Measurements from ENCODE around the gene CTNND2. TPM values are rescaled to one million over a fixed set of nuclear protein-coding genes. Genes with fewer than 3 reads are reported as not detected.

The CTNND2 gene
- total RNA-seq, 1 donor from 2014 or later: 6.9 TPM

- no peaks in the 10 kb centered on the region for H3K27me3 ChIP-seq
- ATAC-seq: no peak
- no peak for DNase-seq
- no peaks in the 10 kb centered on the region for H3K4me1 ChIP-seq
- no peak overlapping the region for H3K4me3 ChIP-seq
- no peaks in the 10 kb centered on the region for H3K36me3 ChIP-seq
- TF ChIP-seq CTCF (IDR thresholded peaks at IDR 0.05): no peak
- no peak overlapping the region for H3K27ac ChIP-seq
- no peaks in the 10 kb centered on the region for H3K9me3 ChIP-seq
- intact Hi-C loops (cut with DNase I): no loop called here
Observed at GRCh38 chr5:10949856-10950630, 954.2 kb downstream of the CTNND2 start.

- Histone ChIP-seq H3K9me3 (no peaks in the 10 kb centered on the region), H3K27me3 (no peaks in the 10 kb centered on the region), H3K4me3 (no peak overlapping the region), H3K27ac (no peak overlapping the region), H3K4me1 (no peaks in the 10 kb centered on the region), H3K36me3 (no peaks in the 10 kb centered on the region)
- ATAC-seq: no peak
- DNase-seq: no peak
- intact Hi-C loops (cut with DNase I): no loop called here
- TF ChIP-seq CTCF (IDR thresholded peaks at IDR 0.05): no peak
Observed at GRCh38 chr5:10946050-10946449, 958.2 kb downstream of the CTNND2 start.

- no peak overlapping the region for H3K27ac ChIP-seq
- H3K9me3 ChIP-seq: no peaks in the 10 kb centered on the region
- H3K27me3 ChIP-seq: no peaks in the 10 kb centered on the region
- no peaks in the 10 kb centered on the region for H3K36me3 ChIP-seq
- no peak overlapping the region for H3K4me3 ChIP-seq
- ATAC-seq (no peak), DNase-seq (no peak)
- no peak for TF ChIP-seq CTCF (IDR thresholded peaks at IDR 0.05)
- intact Hi-C loops (cut with DNase I): no loop called here
- H3K4me1 ChIP-seq: no peaks in the 10 kb centered on the region
Observed at GRCh38 chr5:10941900-10942299, 962.3 kb downstream of the CTNND2 start.

GRCh38 chr5:10936081-10936855, 968.0 kb downstream of the CTNND2 start:
- Histone ChIP-seq H3K36me3 (no peaks in the 10 kb centered on the region), H3K27me3 (no peaks in the 10 kb centered on the region), H3K27ac (no peak overlapping the region), H3K4me1 (no peaks in the 10 kb centered on the region), H3K9me3 (no peaks in the 10 kb centered on the region), H3K4me3 (no peak overlapping the region)
- intact Hi-C loops (cut with DNase I): no loop called here
- TF ChIP-seq CTCF (IDR thresholded peaks at IDR 0.05): no peak
- DNase-seq (no peak), ATAC-seq (no peak)

GRCh38 chr5:10935536-10935935, 968.7 kb downstream of the CTNND2 start:
- H3K4me1 ChIP-seq: no peaks in the 10 kb centered on the region
- H3K9me3 ChIP-seq: no peaks in the 10 kb centered on the region
- no peak overlapping the region for H3K4me3 ChIP-seq
- H3K27me3 ChIP-seq: no peaks in the 10 kb centered on the region
- no peak for ATAC-seq
- intact Hi-C loops (cut with DNase I): no loop called here
- no peak for DNase-seq
- no peaks in the 10 kb centered on the region for H3K36me3 ChIP-seq
- TF ChIP-seq CTCF (IDR thresholded peaks at IDR 0.05): no peak
- no peak overlapping the region for H3K27ac ChIP-seq
